Measurements from ENCODE around the gene OSBPL6.

The OSBPL6 gene

DNA sequence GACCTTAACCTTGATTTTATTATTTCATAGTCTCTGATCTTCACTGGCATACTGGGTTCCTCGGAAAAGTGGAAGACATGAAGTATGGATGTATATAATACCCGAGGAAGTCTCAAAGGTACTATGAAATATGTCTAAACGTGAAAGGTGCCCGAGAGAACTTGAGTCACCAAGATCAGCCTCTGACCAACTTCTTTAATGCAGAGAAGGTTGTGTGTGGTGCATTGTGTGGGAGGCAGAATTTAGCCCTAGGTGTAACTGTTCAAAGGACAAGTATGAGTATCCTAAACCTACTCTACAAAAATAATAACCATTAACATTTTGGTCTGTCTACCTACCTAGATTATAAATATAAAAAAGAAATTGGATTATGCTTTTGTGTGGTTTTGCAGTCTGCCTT, 36.1 kb downstream of the OSBPL6 start:
- Histone ChIP-seq H3K4me3 (ENCODE audit: insufficient read depth, low read depth, low read length) (no peak overlapping the region), H3K9me3 (ENCODE audit: control insufficient read depth, low read length) (no peaks in the 10 kb centered on the region), H3K36me3 (ENCODE audit: control insufficient read depth, insufficient read depth, low read length) (no peaks in the 10 kb centered on the region), H3K4me1 (ENCODE audit: control insufficient read depth, insufficient read depth, low read length) (no peaks in the 10 kb centered on the region), H3K27me3 (ENCODE audit: control insufficient read depth, insufficient read depth, low read length, poor library complexity, severe bottlenecking) (no peaks in the 10 kb centered on the region), H3K27ac (ENCODE audit: insufficient read depth, low read depth, low read length, poor library complexity, severe bottlenecking) (no peak overlapping the region)
- WGBS, 2 experiments, result 92 to 93% methylated on average over 4 of the region's 4 CpGs

- H3K4me3 ChIP-seq (ENCODE audit: insufficient read depth, low read depth, low read length), result no peak overlapping the region
- no peak overlapping the region for H3K27ac ChIP-seq (ENCODE audit: insufficient read depth, low read depth, low read length, poor library complexity, severe bottlenecking)
- no peaks in the 10 kb centered on the region for H3K9me3 ChIP-seq (ENCODE audit: control insufficient read depth, low read length)
- no peaks in the 10 kb centered on the region for H3K27me3 ChIP-seq (ENCODE audit: control insufficient read depth, insufficient read depth, low read length, poor library complexity, severe bottlenecking)
- no peaks in the 10 kb centered on the region for H3K4me1 ChIP-seq (ENCODE audit: control insufficient read depth, insufficient read depth, low read length)
- no peaks in the 10 kb centered on the region for H3K36me3 ChIP-seq (ENCODE audit: control insufficient read depth, insufficient read depth, low read length)
- WGBS, 2 experiments, result 87 to 90% methylated on average over 2 to 3 of the region's 3 CpGs
Observed at GRCh38 chr2:178233428-178233827, 39.1 kb downstream of the OSBPL6 start.

GRCh38 chr2:178234648-178235047, 40.3 kb downstream of the OSBPL6 start:
- H3K4me1 ChIP-seq (ENCODE audit: control insufficient read depth, insufficient read depth, low read length), result no peaks in the 10 kb centered on the region
- H3K4me3 ChIP-seq (ENCODE audit: insufficient read depth, low read depth, low read length), result no peak overlapping the region
- H3K36me3 ChIP-seq (ENCODE audit: control insufficient read depth, insufficient read depth, low read length), result no peaks in the 10 kb centered on the region
- 94 to 97% methylated on average over 1 of the region's 1 CpG for WGBS, 2 experiments
- no peaks in the 10 kb centered on the region for H3K27me3 ChIP-seq (ENCODE audit: control insufficient read depth, insufficient read depth, low read length, poor library complexity, severe bottlenecking)
- no peaks in the 10 kb centered on the region for H3K9me3 ChIP-seq (ENCODE audit: control insufficient read depth, low read length)
- H3K27ac ChIP-seq (ENCODE audit: insufficient read depth, low read depth, low read length, poor library complexity, severe bottlenecking), result no peak overlapping the region

DNA sequence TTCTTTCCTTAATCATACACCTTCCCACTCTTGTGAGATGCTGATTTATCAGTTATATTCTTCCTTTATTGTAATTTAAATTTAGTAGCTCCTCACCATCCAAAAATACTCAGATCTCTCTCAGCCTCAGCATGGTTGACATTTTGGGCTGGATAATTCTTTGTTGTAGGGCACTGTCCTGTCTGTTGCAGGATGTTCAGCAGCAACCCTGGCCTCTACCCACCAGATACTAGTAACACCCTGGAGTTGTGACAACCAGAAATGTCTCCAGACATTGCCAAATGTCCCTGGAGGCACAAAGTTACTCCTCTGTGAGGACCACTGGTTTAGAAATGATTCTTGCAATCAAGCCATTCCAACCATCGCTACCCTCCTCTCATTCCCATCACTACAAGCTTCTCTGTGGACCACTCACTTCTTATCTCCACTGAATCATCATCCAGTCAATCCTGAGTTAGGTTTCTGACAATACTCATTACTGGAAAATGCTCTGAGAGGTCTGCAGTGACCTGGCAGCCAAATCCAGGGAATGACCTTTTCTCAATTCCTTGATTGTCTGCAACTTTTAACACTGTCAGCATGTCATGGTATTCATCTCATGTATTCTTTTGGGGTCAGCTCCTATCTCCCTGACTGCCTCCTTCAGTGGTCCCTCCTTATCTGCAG, 43.3 kb downstream of the OSBPL6 start:
- 96 to 100% methylated on average over 1 of the region's 1 CpG for WGBS, 2 experiments
- Histone ChIP-seq H3K4me1 (ENCODE audit: control insufficient read depth, insufficient read depth, low read length) (no peaks in the 10 kb centered on the region), H3K36me3 (ENCODE audit: control insufficient read depth, insufficient read depth, low read length) (no peaks in the 10 kb centered on the region), H3K27ac (ENCODE audit: insufficient read depth, low read depth, low read length, poor library complexity, severe bottlenecking) (no peak overlapping the region), H3K27me3 (ENCODE audit: control insufficient read depth, insufficient read depth, low read length, poor library complexity, severe bottlenecking) (no peaks in the 10 kb centered on the region), H3K4me3 (ENCODE audit: insufficient read depth, low read depth, low read length) (no peak overlapping the region), H3K9me3 (ENCODE audit: control insufficient read depth, low read length) (no peaks in the 10 kb centered on the region)

DNA sequence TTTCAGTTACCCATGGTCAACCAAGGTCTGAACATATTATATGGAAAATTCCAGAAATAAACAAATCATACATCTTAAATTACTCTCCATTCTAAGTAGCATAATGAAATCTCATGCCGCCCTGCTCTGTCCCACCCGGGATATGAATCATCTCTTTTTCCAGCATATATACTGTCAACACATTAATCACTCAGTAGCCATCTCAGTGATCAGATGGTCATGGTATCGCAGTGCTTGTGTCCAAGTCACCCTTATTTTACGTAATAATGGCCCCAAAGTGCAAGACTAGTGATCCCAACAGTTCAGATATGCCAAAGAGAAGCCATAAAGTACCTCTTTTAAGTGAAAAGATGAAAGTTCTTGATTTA, 43.8 kb downstream of the OSBPL6 start:
- WGBS, 2 experiments, result 83% methylated on average over 4 of the region's 4 CpGs

DNA sequence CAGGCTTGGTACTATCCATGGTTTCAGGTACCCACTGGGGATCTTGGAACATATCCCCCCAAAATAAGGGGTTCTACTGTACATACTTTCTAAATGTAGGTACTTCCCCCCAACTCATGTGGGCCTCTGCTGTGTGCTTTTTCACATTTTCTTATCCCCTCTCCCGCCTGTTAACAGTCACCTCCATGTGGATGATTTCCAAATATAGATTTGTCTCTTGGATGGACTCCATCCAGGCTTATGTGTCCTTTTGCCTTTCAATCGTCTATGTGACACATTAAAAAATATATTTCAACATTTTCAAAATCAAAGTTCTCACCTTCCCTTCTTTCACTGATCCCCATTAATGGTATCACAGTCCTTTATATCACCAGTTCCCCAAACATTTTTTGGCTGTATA, 44.4 kb downstream of the OSBPL6 start:
- no peaks in the 10 kb centered on the region for H3K27me3 ChIP-seq (ENCODE audit: control insufficient read depth, insufficient read depth, low read length, poor library complexity, severe bottlenecking)
- 89 to 92% methylated on average over 2 of the region's 2 CpGs for WGBS, 2 experiments
- H3K4me1 ChIP-seq (ENCODE audit: control insufficient read depth, insufficient read depth, low read length), result no peaks in the 10 kb centered on the region
- H3K27ac ChIP-seq (ENCODE audit: insufficient read depth, low read depth, low read length, poor library complexity, severe bottlenecking), result no peak overlapping the region
- H3K4me3 ChIP-seq (ENCODE audit: insufficient read depth, low read depth, low read length), result no peak overlapping the region
- no peaks in the 10 kb centered on the region for H3K36me3 ChIP-seq (ENCODE audit: control insufficient read depth, insufficient read depth, low read length)
- H3K9me3 ChIP-seq (ENCODE audit: control insufficient read depth, low read length), result no peaks in the 10 kb centered on the region

More for the DNA sequence above, 43.8 kb downstream of the OSBPL6 start:
- Histone ChIP-seq H3K27ac (ENCODE audit: insufficient read depth, low read depth, low read length, poor library complexity, severe bottlenecking) (no peak overlapping the region), H3K4me1 (ENCODE audit: control insufficient read depth, insufficient read depth, low read length) (no peaks in the 10 kb centered on the region), H3K27me3 (ENCODE audit: control insufficient read depth, insufficient read depth, low read length, poor library complexity, severe bottlenecking) (no peaks in the 10 kb centered on the region), H3K4me3 (ENCODE audit: insufficient read depth, low read depth, low read length) (no peak overlapping the region), H3K36me3 (ENCODE audit: control insufficient read depth, insufficient read depth, low read length) (no peaks in the 10 kb centered on the region), H3K9me3 (ENCODE audit: control insufficient read depth, low read length) (no peaks in the 10 kb centered on the region)

DNA sequence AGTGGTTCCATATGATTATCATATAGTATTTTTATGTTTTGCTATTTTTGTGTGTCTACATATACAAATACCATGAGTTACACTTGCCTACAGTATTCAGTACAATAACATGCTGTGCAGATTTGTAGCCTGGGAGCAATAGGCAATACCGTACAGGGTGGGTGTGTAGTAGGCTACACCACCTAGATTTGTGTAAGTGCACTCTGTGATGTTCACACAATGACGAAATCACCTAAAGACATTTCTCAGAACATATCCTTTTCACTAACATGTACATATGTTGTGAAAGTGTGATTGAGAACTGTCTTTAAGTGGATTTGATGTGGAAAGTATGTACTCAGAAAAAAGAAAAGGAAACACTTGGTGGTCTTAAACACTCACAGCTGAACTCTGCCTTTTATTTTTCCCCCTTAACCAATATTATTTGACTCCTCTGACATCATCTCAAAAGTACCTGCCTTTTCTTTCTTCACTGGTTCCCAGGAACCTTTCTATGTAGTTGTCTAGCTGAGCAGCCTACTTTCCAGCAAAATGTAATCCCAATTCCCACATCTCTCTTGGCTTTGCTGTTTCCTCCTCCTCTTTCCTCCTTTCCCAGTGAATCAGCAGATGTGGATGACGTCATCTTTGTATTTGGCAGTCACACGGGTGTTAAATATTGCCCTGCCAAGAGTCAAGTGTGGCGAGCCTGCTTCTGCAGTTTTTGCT, 47.7 kb downstream of the OSBPL6 start:
- Histone ChIP-seq H3K4me3 (ENCODE audit: insufficient read depth, low read depth, low read length) (no peak overlapping the region), H3K36me3 (ENCODE audit: control insufficient read depth, insufficient read depth, low read length) (no peaks in the 10 kb centered on the region), H3K4me1 (ENCODE audit: control insufficient read depth, insufficient read depth, low read length) (no peaks in the 10 kb centered on the region), H3K27ac (ENCODE audit: insufficient read depth, low read depth, low read length, poor library complexity, severe bottlenecking) (no peak overlapping the region), H3K9me3 (ENCODE audit: control insufficient read depth, low read length) (no peaks in the 10 kb centered on the region), H3K27me3 (ENCODE audit: control insufficient read depth, insufficient read depth, low read length, poor library complexity, severe bottlenecking) (no peaks in the 10 kb centered on the region)
- 51 to 74% methylated on average over 4 of the region's 5 CpGs for WGBS, 2 experiments

GRCh38 chr2:178242552-178242883, 48.2 kb downstream of the OSBPL6 start:
- no peaks in the 10 kb centered on the region for H3K36me3 ChIP-seq (ENCODE audit: control insufficient read depth, insufficient read depth, low read length)

DNA sequence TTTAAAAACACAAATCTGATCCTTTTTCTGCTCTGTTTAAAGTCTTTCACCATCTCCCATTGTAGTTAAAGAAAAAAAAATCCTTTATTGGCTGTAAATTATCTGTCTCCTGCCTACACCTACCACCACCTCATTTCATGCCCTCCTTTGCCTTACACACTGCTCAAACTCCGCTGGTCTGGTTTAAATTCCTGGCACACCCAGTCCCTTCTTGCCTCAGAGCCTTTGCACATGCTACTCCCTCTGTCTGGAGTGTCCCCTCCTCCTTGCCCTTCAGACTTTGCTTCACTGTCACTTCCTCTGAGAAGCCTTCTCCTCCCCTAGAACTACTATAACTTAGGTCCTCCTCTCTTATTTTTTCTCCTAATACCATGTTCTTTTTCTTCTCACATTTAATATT, 49.6 kb downstream of the OSBPL6 start:
- no peak overlapping the region for H3K27ac ChIP-seq (ENCODE audit: insufficient read depth, low read depth, low read length, poor library complexity, severe bottlenecking)
- WGBS, 2 experiments, result 89 to 96% methylated on average over 1 of the region's 1 CpG
- no peaks in the 10 kb centered on the region for H3K36me3 ChIP-seq (ENCODE audit: control insufficient read depth, insufficient read depth, low read length)
- H3K27me3 ChIP-seq (ENCODE audit: control insufficient read depth, insufficient read depth, low read length, poor library complexity, severe bottlenecking), result no peaks in the 10 kb centered on the region
- H3K4me1 ChIP-seq (ENCODE audit: control insufficient read depth, insufficient read depth, low read length), result peaks cover 5% of the 10 kb centered on the region
- H3K9me3 ChIP-seq (ENCODE audit: control insufficient read depth, low read length), result no peaks in the 10 kb centered on the region
- H3K4me3 ChIP-seq (ENCODE audit: insufficient read depth, low read depth, low read length), result no peak overlapping the region

More at GRCh38 chr2:178242552-178242883, 48.2 kb downstream of the OSBPL6 start:
- Histone ChIP-seq H3K4me3 (ENCODE audit: insufficient read depth, low read depth, low read length) (no peak overlapping the region), H3K9me3 (ENCODE audit: control insufficient read depth, low read length) (no peaks in the 10 kb centered on the region), H3K4me1 (ENCODE audit: control insufficient read depth, insufficient read depth, low read length) (peaks cover under 1% of the 10 kb centered on the region), H3K27me3 (ENCODE audit: control insufficient read depth, insufficient read depth, low read length, poor library complexity, severe bottlenecking) (no peaks in the 10 kb centered on the region), H3K27ac (ENCODE audit: insufficient read depth, low read depth, low read length, poor library complexity, severe bottlenecking) (no peak overlapping the region)
- WGBS, 2 experiments, result 95 to 100% methylated on average over 2 of the region's 2 CpGs

- Histone ChIP-seq H3K27me3 (ENCODE audit: control insufficient read depth, insufficient read depth, low read length, poor library complexity, severe bottlenecking) (no peaks in the 10 kb centered on the region), H3K4me3 (ENCODE audit: insufficient read depth, low read depth, low read length) (no peak overlapping the region), H3K27ac (ENCODE audit: insufficient read depth, low read depth, low read length, poor library complexity, severe bottlenecking) (no peak overlapping the region), H3K9me3 (ENCODE audit: control insufficient read depth, low read length) (no peaks in the 10 kb centered on the region), H3K4me1 (ENCODE audit: control insufficient read depth, insufficient read depth, low read length) (peaks cover 5% of the 10 kb centered on the region), H3K36me3 (ENCODE audit: control insufficient read depth, insufficient read depth, low read length) (no peaks in the 10 kb centered on the region)
- WGBS, 2 experiments, result 91 to 92% methylated on average over 6 to 7 of the region's 7 CpGs
Observed at GRCh38 chr2:178244777-178245176, 50.5 kb downstream of the OSBPL6 start.
